SH-SY5Y (cell line): ENCODE results near the gene KCNT2.

ENCODE experiments used
- GATA2 ChIP-seq: IDR thresholded peaks from 2 replicates; pipeline ENCODE4 v1.6.1; 2011; ENCODE audit warnings: mild to moderate bottlenecking, low read depth, low read length
- GATA3 ChIP-seq: IDR thresholded peaks from 2 replicates; pipeline ENCODE4 v1.6.1; 2011; ENCODE audit warnings: low read depth, mild to moderate bottlenecking, low read length, moderate library complexity

- TF ChIP-seq GATA2 (no peak), GATA3 (no peak)
Observed at GRCh38 chr1:196302420-196302819, 305.8 kb downstream of the KCNT2 start.
